Measurements from ENCODE around the gene ELFN1. TPM values are rescaled to one million over a fixed set of nuclear protein-coding genes. Genes with fewer than 3 reads are reported as not detected.

Gene ELFN1
- total RNA-seq, 2 donors from 2014 or later, result 0.11 TPM; not detected in 1

DNA sequence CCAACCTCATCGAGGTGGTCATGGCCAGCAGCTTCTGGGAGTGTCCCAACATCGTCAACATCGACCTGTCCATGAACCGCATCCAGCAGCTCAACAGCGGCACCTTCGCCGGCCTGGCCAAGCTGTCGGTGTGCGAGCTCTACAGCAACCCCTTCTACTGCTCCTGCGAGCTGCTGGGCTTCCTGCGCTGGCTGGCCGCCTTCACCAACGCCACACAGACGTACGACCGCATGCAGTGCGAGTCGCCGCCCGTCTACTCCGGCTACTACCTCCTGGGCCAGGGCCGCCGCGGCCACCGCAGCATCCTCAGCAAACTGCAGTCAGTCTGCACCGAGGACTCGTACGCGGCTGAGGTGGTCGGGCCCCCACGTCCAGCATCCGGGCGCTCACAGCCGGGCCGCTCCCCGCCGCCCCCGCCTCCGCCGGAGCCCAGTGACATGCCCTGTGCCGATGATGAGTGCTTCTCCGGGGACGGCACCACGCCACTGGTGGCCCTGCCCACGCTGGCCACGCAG is 75.0 kb downstream of the ELFN1 start:
- Mint-ChIP-seq H3K4me3 (no peak overlapping the region), H3K4me1 (ENCODE audit: low read depth in 2 of 2) (peaks cover 13 to 14% of the 10 kb centered on the region in 2 donors), H3K27ac (no peak overlapping the region), H3K9me3 (no peaks in the 10 kb centered on the region), H3K27me3 (peaks cover 0 to 2% of the 10 kb centered on the region in 2 donors), H3K36me3 (no peaks in the 10 kb centered on the region)
- no peak for DNase-seq (ENCODE audit: low spot score)
- no peak for ATAC-seq

DNA sequence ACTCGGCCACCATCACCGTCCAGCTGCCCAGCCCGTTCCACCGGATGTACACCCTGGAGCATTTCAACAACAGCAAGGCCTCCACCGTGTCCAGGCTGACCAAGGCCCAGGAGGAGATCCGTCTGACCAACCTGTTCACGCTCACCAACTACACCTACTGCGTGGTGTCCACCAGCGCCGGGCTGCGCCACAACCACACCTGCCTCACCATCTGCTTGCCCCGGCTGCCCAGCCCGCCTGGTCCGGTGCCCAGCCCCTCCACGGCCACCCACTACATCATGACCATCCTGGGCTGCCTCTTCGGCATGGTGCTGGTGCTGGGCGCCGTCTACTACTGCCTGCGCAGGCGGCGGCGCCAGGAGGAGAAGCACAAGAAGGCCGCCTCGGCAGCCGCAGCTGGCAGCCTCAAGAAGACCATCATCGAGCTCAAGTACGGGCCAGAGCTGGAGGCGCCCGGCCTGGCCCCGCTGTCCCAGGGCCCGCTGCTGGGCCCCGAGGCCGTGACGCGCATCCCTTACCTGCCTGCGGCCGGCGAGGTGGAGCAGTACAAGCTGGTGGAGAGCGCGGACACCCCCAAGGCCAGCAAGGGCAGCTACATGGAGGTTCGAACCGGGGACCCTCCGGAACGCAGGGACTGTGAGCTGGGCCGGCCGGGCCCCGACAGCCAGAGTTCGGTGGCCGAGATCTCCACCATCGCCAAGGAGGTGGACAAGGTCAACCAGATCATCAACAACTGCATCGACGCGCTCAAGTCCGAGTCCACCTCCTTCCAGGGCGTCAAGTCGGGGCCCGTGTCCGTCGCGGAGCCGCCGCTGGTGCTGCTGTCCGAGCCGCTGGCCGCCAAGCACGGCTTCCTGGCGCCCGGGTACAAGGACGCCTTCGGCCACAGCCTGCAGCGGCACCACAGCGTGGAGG is 75.8 kb downstream of the ELFN1 start:
- H3K4me1 Mint-ChIP-seq (ENCODE audit: low read depth in 2 of 2), result peaks cover 13 to 14% of the 10 kb centered on the region in 2 donors
- peaks cover 0 to 2% of the 10 kb centered on the region in 2 donors for H3K27me3 Mint-ChIP-seq
- no peaks in the 10 kb centered on the region for H3K9me3 Mint-ChIP-seq
- H3K27ac Mint-ChIP-seq, result no peak overlapping the region
- ATAC-seq (no peak), DNase-seq (ENCODE audit: low spot score) (no peak)
- H3K36me3 Mint-ChIP-seq, result no peaks in the 10 kb centered on the region
- no peak overlapping the region for H3K4me3 Mint-ChIP-seq

DNA sequence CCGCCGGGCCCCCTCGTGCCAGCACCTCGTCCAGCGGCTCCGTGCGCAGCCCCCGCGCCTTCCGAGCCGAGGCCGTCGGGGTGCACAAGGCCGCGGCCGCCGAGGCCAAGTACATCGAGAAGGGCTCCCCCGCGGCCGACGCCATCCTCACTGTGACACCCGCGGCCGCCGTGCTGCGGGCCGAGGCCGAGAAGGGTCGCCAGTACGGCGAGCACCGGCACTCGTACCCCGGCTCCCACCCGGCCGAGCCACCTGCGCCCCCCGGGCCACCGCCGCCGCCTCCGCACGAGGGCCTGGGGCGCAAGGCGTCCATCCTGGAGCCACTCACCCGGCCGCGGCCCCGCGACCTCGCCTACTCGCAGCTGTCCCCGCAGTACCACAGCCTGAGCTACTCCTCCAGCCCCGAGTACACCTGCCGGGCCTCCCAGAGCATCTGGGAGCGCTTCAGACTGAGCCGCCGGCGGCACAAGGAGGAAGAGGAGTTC is 76.5 kb downstream of the ELFN1 start:
- ATAC-seq (no peak), DNase-seq (ENCODE audit: low spot score) (no peak)
- no peaks in the 10 kb centered on the region for H3K9me3 Mint-ChIP-seq
- H3K4me3 Mint-ChIP-seq, result no peak overlapping the region
- H3K27me3 Mint-ChIP-seq, result peaks cover 0 to 2% of the 10 kb centered on the region in 2 donors
- no peaks in the 10 kb centered on the region for H3K36me3 Mint-ChIP-seq
- H3K27ac Mint-ChIP-seq, result no peak overlapping the region
- peaks cover 11 to 13% of the 10 kb centered on the region in 2 donors for H3K4me1 Mint-ChIP-seq (ENCODE audit: low read depth in 2 of 2)

DNA sequence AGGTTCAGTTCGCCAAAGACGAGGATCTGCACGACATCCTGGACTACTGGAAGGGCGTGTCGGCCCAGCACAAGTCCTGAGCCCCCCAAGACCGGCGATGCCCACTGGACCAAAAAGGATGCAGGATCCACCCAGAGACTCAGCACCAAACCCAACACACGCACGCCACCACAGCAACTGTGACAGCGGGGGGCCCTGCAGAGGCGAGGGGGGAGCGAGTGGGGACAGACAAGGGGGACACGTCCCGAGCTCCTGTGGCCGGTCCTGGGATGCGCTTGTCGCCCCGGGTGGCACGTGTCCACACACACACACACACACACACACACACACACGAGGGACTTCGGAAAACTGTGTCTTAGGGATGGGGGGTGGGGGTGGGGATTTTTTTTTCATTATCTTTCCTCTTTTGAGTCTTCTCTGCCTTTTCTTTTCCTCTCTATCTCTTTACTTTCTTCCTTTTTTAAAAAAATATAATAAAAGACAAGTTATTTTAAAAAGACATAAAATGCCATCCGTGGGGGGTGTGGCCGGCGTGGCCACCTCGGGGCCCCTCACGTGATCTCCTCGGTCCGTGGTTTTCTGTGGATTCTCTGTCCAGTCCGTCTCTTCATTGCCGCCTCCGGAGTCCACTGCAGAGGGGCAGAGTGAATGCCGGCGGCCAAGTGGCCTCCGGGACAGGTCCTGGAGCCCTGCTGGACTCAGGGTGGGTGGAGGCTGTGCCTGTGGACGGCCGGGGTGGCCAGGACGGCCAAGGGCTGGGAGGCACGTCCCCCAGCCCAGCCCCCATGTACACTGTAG is 77.1 kb downstream of the ELFN1 start:
- ATAC-seq, result no peak
- Mint-ChIP-seq H3K27me3 (peaks cover 0 to 2% of the 10 kb centered on the region in 2 donors), H3K4me3 (no peak overlapping the region)

DNA sequence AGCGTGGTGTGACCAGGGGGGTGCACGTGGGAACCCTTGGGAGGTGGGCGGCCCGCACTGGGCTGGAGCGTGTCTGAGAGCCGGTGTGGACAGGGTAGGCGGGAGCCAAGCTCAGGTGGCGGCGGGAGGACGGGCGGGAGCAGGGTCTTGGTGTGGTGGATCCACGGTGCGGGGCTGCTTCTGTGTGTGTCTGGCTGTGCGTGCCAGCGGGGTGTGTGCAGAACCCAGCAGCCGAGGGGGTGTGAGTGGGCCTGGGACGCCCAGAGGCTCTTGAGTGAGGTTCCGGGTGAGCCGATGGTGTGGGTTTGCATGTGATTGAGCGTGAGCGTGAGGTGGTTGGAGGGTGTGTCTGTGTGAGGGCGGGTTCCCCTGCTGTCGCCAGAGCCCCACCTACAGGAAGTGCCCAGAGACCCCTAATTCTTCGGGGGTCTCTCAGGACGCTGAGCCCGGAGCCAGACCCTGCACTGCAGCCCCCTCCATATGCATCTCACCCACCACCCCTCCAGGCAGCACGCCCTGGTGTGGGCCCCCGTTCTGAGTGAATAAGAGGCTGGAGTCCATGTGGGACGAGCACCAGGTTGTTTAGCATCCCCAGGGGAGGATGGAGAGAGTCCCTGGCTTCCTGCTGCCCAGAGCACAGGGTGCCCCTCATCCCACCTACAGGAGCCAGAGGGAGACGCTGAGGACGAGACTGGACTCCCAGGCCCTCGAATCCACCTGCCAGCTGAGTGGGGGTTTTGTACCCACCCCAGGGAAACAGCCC is 78.2 kb downstream of the ELFN1 start:
- H3K4me3 Mint-ChIP-seq, result no peak overlapping the region
- H3K27me3 Mint-ChIP-seq, result peaks cover 0 to 2% of the 10 kb centered on the region in 2 donors
- H3K9me3 Mint-ChIP-seq, result no peaks in the 10 kb centered on the region
- no peaks in the 10 kb centered on the region for H3K36me3 Mint-ChIP-seq
- H3K4me1 Mint-ChIP-seq (ENCODE audit: low read depth in 2 of 2), result peaks cover 6 to 12% of the 10 kb centered on the region in 2 donors
- ATAC-seq (peak in 1 of 2 donors; percentile 11), DNase-seq (ENCODE audit: low spot score) (no peak)
- no peak overlapping the region for H3K27ac Mint-ChIP-seq

More for the DNA sequence above, 77.1 kb downstream of the ELFN1 start:
- Mint-ChIP-seq H3K27ac (no peak overlapping the region), H3K9me3 (no peaks in the 10 kb centered on the region), H3K36me3 (no peaks in the 10 kb centered on the region), H3K4me1 (ENCODE audit: low read depth in 2 of 2) (peaks cover 9 to 13% of the 10 kb centered on the region in 2 donors)
- no peak for DNase-seq (ENCODE audit: low spot score)

DNA sequence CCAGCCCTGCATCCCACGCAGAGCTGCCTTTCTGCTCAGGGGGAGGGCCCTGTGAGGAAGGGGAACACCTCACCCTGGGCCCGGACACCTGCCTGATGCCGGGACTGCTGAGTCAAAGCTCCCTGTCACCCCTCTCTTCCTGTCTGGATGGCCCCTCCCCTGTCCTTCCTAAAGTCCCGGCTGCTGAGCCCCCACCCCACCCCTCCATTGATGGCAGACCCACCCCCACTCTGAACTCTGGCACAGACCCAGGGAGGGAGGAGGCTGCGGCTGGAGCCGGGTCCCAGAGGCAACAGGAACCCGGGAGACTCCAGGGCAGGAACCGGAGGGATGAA is 78.7 kb downstream of the ELFN1 start:
- peaks cover 10 to 12% of the 10 kb centered on the region in 2 donors for H3K4me1 Mint-ChIP-seq (ENCODE audit: low read depth in 2 of 2)

DNA sequence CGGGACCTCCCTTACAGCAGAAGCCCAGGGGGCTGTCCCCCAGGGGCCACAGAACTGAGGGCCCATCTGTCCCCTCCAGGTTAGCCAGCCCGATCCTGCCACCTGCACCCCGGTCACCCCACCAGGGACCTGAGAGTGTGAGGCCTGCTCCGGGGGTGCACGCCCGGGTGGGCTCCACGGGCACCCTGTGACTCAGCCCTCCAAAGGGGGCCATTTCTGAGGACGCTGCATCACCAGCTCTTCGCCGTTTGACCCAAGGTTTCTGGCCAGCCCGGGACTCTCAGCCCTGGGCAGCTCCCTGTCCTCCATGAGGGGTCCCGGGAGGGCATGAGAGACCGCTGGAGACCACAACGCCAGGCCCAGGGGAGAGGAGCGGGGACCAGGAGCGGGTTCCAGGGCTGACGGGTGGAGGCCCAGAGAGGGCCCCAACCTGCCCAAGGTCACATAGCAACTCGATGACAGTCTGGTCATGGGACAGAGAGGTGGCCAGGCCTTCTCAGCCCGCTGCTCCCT is 79.3 kb downstream of the ELFN1 start:
- ATAC-seq (no peak), DNase-seq (ENCODE audit: low spot score) (no peak)
- no peak overlapping the region for H3K4me3 Mint-ChIP-seq
- H3K27me3 Mint-ChIP-seq, result peaks cover 0 to 2% of the 10 kb centered on the region in 2 donors
- H3K9me3 Mint-ChIP-seq, result no peaks in the 10 kb centered on the region
- H3K27ac Mint-ChIP-seq, result no peak overlapping the region
- H3K4me1 Mint-ChIP-seq (ENCODE audit: low read depth in 2 of 2), result peaks cover 10 to 12% of the 10 kb centered on the region in 2 donors
- H3K36me3 Mint-ChIP-seq, result no peaks in the 10 kb centered on the region

More for the DNA sequence above, 78.7 kb downstream of the ELFN1 start:
- H3K27ac Mint-ChIP-seq, result no peak overlapping the region
- H3K27me3 Mint-ChIP-seq, result peaks cover 0 to 2% of the 10 kb centered on the region in 2 donors
- DNase-seq (ENCODE audit: low spot score) (no peak), ATAC-seq (no peak)
- H3K9me3 Mint-ChIP-seq, result no peaks in the 10 kb centered on the region
- H3K4me3 Mint-ChIP-seq, result no peak overlapping the region
- H3K36me3 Mint-ChIP-seq, result no peaks in the 10 kb centered on the region

DNA sequence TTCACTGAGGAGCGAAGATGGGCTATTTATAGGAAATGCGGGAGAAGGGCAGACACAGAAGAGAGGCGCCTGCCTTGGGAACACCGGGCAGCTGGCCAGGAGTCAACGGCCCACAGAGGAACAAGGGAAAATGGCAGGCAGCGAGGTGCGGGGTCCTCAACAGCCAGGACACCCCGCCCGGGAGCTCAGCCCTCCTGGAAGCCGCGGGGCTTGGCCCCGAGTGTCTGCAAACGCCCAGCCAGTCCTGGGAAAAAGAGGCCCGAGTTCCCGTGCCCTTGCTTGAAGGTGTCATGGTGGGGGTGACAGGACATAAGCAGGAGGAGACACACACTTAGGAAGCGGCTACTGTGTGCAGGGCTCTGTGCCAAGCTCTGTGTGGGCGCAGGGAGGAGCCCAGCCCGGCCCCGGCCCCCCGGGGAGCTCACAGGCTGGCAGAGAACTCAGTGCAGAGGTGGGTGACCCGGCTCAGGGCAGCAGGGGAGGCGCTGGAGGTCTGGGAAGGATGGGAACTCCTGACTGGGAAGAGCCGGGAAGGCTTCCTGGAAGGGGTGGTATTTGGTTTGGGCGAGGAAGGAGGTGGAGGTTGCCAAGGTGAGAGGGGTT is 79.9 kb downstream of the ELFN1 start:
- ATAC-seq, result no peak
- Mint-ChIP-seq H3K36me3 (no peaks in the 10 kb centered on the region), H3K4me1 (ENCODE audit: low read depth in 2 of 2) (peaks cover 10 to 12% of the 10 kb centered on the region in 2 donors), H3K4me3 (no peak overlapping the region), H3K27ac (no peak overlapping the region), H3K9me3 (no peaks in the 10 kb centered on the region), H3K27me3 (peaks cover 0 to 2% of the 10 kb centered on the region in 2 donors)
- no peak for DNase-seq (ENCODE audit: low spot score)

DNA sequence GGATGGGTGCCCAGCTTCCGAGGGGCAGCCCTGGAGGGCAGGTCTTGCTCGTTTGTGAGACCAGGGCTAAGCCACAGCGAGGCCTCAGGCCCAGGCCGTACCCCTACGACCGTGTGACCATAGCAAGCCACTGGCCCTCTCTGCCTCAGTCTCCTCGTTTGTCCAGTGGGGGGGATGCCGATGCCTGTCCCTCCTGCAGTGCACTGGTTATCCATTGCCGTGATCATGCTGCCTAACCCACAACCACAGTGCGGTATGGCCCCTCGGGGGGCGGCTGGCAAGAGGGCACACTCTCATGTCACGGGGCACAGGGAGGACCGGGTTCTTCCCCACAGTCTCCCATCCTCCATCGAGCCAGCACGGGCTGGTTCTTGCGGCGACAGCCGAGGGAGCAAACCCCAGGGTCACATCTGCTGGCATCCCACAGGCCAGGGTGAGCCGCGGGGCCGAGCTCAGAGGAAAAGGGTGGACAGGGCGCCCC is 80.5 kb downstream of the ELFN1 start:
- no peak for DNase-seq (ENCODE audit: low spot score)
- no peaks in the 10 kb centered on the region for H3K9me3 Mint-ChIP-seq

DNA sequence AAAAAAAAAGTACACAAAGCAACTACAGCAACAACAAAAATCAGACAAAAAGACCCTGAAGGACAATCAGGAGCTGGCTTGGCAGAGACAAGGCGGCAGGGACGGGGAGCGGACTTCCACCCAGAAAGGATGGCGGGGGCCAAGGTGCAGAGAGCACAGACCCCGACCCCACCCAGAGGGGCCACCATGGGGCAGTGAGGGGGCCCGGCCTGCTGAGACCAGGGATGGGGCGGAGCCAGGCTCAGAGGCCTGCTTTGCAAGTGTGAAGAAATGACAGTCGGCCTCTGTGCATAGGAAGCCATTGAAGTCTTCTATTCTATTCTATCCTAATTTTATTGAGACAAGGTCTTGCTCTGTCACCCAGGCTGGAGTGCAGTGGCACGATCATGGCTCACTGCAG is 82.0 kb downstream of the ELFN1 start:
- Mint-ChIP-seq H3K4me1 (ENCODE audit: low read depth in 2 of 2) (peaks cover 10 to 12% of the 10 kb centered on the region in 2 donors), H3K4me3 (no peak overlapping the region), H3K9me3 (no peaks in the 10 kb centered on the region), H3K27me3 (peaks cover 0 to 2% of the 10 kb centered on the region in 2 donors), H3K27ac (no peak overlapping the region), H3K36me3 (no peaks in the 10 kb centered on the region)
- no peak for ATAC-seq
- no peak for DNase-seq (ENCODE audit: low spot score)

More for the DNA sequence above, 80.5 kb downstream of the ELFN1 start:
- ATAC-seq, result peak in 1 of 2 donors; percentile 3
- H3K4me1 Mint-ChIP-seq (ENCODE audit: low read depth in 2 of 2), result peaks cover 10 to 12% of the 10 kb centered on the region in 2 donors
- H3K27ac Mint-ChIP-seq, result no peak overlapping the region
- no peak overlapping the region for H3K4me3 Mint-ChIP-seq
- no peaks in the 10 kb centered on the region for H3K36me3 Mint-ChIP-seq
- peaks cover 0 to 2% of the 10 kb centered on the region in 2 donors for H3K27me3 Mint-ChIP-seq

DNA sequence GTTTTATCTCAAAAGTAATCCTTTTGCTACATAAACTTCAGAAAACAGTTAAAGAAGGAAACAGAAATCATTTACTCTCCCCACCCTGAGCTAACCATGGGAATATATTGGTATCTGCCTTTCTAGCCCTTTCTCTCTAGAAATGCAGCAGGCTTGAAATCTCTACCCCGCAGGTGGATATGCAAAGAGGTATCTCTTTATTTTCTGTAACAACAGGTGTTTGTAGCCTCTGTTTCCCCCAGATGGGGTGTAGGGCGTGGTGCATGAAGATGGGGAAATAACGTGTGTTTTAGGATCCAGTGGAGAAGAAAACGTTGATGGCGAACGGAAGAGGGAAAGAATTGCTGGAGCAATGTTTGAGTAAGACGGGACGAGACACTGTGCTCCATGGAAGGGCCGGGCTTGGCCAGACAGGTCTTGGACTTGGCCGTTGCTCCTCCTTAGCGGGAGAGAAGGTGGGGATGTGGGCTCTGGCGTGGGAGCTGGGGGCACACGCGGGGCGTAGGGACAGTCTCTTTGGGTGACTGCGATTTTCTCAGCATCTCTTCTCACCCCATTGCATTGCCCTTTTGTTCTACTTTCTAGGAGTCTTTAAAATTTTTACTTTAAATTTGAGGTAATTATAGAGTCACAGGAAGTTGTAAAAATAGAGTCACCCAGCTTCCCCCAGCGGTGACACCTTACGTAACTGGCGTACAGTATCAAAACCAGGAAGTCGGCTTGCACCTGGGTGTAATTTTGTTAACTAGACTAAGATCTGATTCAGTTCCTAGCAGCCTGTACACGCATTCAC is 82.9 kb downstream of the ELFN1 start:
- Mint-ChIP-seq H3K4me3 (no peak overlapping the region), H3K4me1 (ENCODE audit: low read depth in 2 of 2) (peaks cover 8 to 9% of the 10 kb centered on the region in 2 donors), H3K27ac (no peak overlapping the region), H3K36me3 (no peaks in the 10 kb centered on the region), H3K9me3 (no peaks in the 10 kb centered on the region), H3K27me3 (peaks cover 0 to under 1% of the 10 kb centered on the region in 2 donors)
- ATAC-seq (no peak), DNase-seq (ENCODE audit: low spot score) (no peak)

DNA sequence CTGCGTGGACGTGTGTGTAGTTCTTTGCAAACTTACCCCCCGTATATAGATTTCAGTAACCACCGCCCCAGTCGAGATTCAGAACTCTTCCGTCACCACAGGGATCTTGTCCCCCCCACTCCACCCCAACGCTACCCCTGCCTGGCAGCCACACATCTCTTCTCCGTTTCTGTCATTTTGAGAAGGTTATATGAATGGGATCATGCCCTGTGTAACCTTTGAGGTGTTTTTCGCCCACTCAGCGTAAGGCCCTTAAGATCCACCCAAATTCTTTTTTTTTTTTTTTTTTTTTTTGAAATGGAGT is 83.4 kb downstream of the ELFN1 start:
- H3K27ac Mint-ChIP-seq, result no peak overlapping the region
- H3K27me3 Mint-ChIP-seq, result no peaks in the 10 kb centered on the region
- DNase-seq (ENCODE audit: low spot score) (no peak), ATAC-seq (no peak)
- no peak overlapping the region for H3K4me3 Mint-ChIP-seq
- H3K4me1 Mint-ChIP-seq (ENCODE audit: low read depth in 2 of 2), result peaks cover 6 to 7% of the 10 kb centered on the region in 2 donors
- H3K9me3 Mint-ChIP-seq, result no peaks in the 10 kb centered on the region
- H3K36me3 Mint-ChIP-seq, result no peaks in the 10 kb centered on the region

All from natural killer cell treated with Interleukin-12 subunit alpha and Interleukin-12 subunit beta and Interleukin-15 and Interleukin-18, amount 100 ng/mL, for 72 hours (primary cell).